ENCODE measurements around the gene PSMD9.

GRCh38 chr12:121925358-121925695 is 36.7 kb downstream of the PSMD9 start:
- TF ChIP-seq EZH2 (IDR thresholded peaks at IDR 0.05; ENCODE audit: low read depth, unreplicated experiment): no peak
- TF ChIP-seq EZH2phosphoT487 (IDR thresholded peaks at IDR 0.05; ENCODE audit: unreplicated experiment): no peak

Measured in GM23338 (cell line).